ENCODE results near the gene RPL10A. TPM values are rescaled to one million over a fixed set of nuclear protein-coding genes. Genes with fewer than 3 reads are reported as not detected.

The RPL10A gene
- total and polyA plus RNA-seq, 2 of the 8 experiments (the other 6 are each of a cell fraction or from before 2014, with no cell fraction given): 1,893 to 2,948 TPM

- Histone ChIP-seq H3K27me3 (replicated peaks in 1 of 4; ENCODE audit: control insufficient read depth in 3 of 4, extremely low read depth in 1 of 4, insufficient read depth in 3 of 4, low read length in 3 of 4) (no peaks in the 10 kb centered on the region; a peak in 1 of 7 replicates), H4K5ac (ENCODE audit: insufficient read length, low read depth, low read length) (peak overlapping the region; percentile 70), H2BK120ac (replicated peaks; ENCODE audit: low read depth, low read length) (peak overlapping the region; percentile 93), H4K91ac (replicated peaks; ENCODE audit: insufficient read length, low read length) (peak overlapping the region; percentile 99), H3K4ac (replicated peaks; ENCODE audit: insufficient read length, low read depth, low read length) (peak overlapping the region; percentile 71), H3K56ac (replicated peaks; ENCODE audit: insufficient read length, low read depth, low read length) (peak overlapping the region; percentile 52), H2AFZ (ENCODE audit: low read length) (no peak overlapping the region), H2BK15ac (ENCODE audit: low read length) (peak overlapping the region; percentile 89; the same call in 1 of the 2 replicates), H4K8ac (ENCODE audit: extremely low read depth, insufficient read depth, low read length) (peak overlapping the region; percentile 96), H3K36me3 (ENCODE audit: control insufficient read depth in 2 of 4, insufficient read depth in 4 of 4, low read length in 3 of 4) (peaks cover 0 to 8% (median 1%) of the 10 kb centered on the region in 4 experiments; a peak in 2 of 8 replicates), H2BK12ac (ENCODE audit: low read depth, low read length) (peak overlapping the region; percentile 100), H3K4me2 (ENCODE audit: insufficient read depth in 1 of 2, low read depth in 2 of 2, low read length in 2 of 2) (peak overlapping the region; percentile 71 to 78), H3K18ac (ENCODE audit: extremely low read depth, low read length) (peak overlapping the region; percentile 93), H3K79me2 (ENCODE audit: control insufficient read depth in 1 of 2, insufficient read depth in 2 of 2, low read length in 2 of 2) (peaks cover 0 to 17% of the 10 kb centered on the region in 2 experiments; a peak in 2 of 4 replicates), H2AK5ac (ENCODE audit: low read depth, low read length) (peak overlapping the region; percentile 99), H3K9me3 (ENCODE audit: insufficient read depth in 2 of 2, low read depth in 1 of 2, low read length in 1 of 2) (no peaks in the 10 kb centered on the region), H3K27ac (ENCODE audit: low read depth, low read length) (peak overlapping the region; percentile 97), H2BK20ac (ENCODE audit: low read length) (peak overlapping the region; percentile 67), H3K23ac (ENCODE audit: insufficient read length) (no peak overlapping the region), H3K23me2 (ENCODE audit: low read depth, low read length) (peaks cover 5% of the 10 kb centered on the region; the same call in 1 of the 2 replicates), H4K20me1 (replicated peaks in 1 of 2; ENCODE audit: control insufficient read depth in 1 of 2, insufficient read depth in 2 of 2, low read length in 2 of 2) (peaks cover 0 to 7% of the 10 kb centered on the region in 2 experiments), H3K14ac (ENCODE audit: insufficient read length) (no peak overlapping the region), H3K79me1 (ENCODE audit: low read depth, low read length) (peaks cover 6% of the 10 kb centered on the region), H2BK5ac (ENCODE audit: low read depth, low read length) (peak overlapping the region; percentile 99), H3K9ac (replicated peaks in 1 of 4; ENCODE audit: extremely low read depth in 1 of 4, low read depth in 3 of 4, low read length in 3 of 4) (peak overlapping the region in 3 of 4 experiments; percentile 41 to 79 (median 76); a peak in 5 of 7 replicates), H3K4me3 (ENCODE audit: extremely low read depth in 1 of 4, insufficient read depth in 2 of 4, low read depth in 3 of 4, low read length in 4 of 4) (peak overlapping the region in 3 of 4 experiments; percentile 38 to 60 (median 52); a peak in 4 of 8 replicates), H3K4me1 (replicated peaks in 1 of 4; ENCODE audit: control insufficient read depth in 3 of 4, insufficient read depth in 4 of 4, low read length in 3 of 4) (peaks cover 21 to 45% (median 36%) of the 10 kb centered on the region in 4 experiments)
- TF ChIP-seq TAF1 (IDR thresholded peaks at IDR 0.05; ENCODE audit: low read depth, low read length) (no peak), SRF (IDR thresholded peaks at IDR 0.05; ENCODE audit: low read depth, low read length) (no peak), ASH2L (IDR thresholded peaks at IDR 0.05; ENCODE audit: low read length) (peak; percentile 44), RAD21 (IDR thresholded peaks at IDR 0.05 in 1 of 2, conservative IDR thresholded peaks at IDR 0.05 in 1 of 2; ENCODE audit: low read depth in 2 of 2, low read length in 2 of 2) (no peak), KDM5A (IDR thresholded peaks at IDR 0.05; ENCODE audit: low read length) (no peak), GTF2F1 (IDR thresholded peaks at IDR 0.05; ENCODE audit: borderline replicate concordance, low read depth, low read length) (no peak), SIN3A (conservative IDR thresholded peaks at IDR 0.05 in 1 of 2, IDR thresholded peaks at IDR 0.05 in 1 of 2; ENCODE audit: low read depth in 1 of 2, low read length in 2 of 2) (0 out of 4 replicates have a peak, but pooled peaks of 1 of the 2 experiments have one; percentile 10), CHD2 (IDR thresholded peaks at IDR 0.05; ENCODE audit: low read length) (no peak), EGR1 (IDR thresholded peaks at IDR 0.05; ENCODE audit: borderline replicate concordance, low read depth, low read length) (peak; percentile 68; the same call in 1 of the 2 replicates)
- WGBS, 2 experiments (ENCODE audit: extremely low coverage in 1 of 2, insufficient coverage in 1 of 2, insufficient read length in 1 of 2, insufficient replicate concordance in 2 of 2, low coverage in 1 of 2, low lambda C conversion rate in 2 of 2, missing lambda C conversion rate in 1 of 2): 70% methylated on average over 7 of the region's 7 CpGs; no CpG with 5 or more reads in 1 of the 2 experiments
- FAIRE-seq: no peak
- DNase-seq (ENCODE audit: low read depth in 1 of 2, low spot score in 2 of 2): peak in 1 of 2 experiments; percentile 55
- CTCF ChIA-PET (ENCODE audit: partially characterized antibody): interaction anchor here (0.7 to 3.6 kb wide), 5 partner anchors 12 to 69 kb away, joined by 3 to 13 read pairs (median 4); partner anchors contain the start of gene RPL10A
- POLR2A ChIA-PET (ENCODE audit: partially characterized antibody): interaction anchor here (0.7 to 37.6 kb wide), 6 partner anchors 7 to 159 kb away, joined by 3 to 1319 read pairs (median 4); partner anchors contain the start of genes PPARD, RPL10A and TEAD3
Measured at GRCh38 chr6:35484921-35485392, 16.8 kb downstream of the RPL10A start.

Data from H1 (cell line).